ENCODE measurements around the gene KCNQ1.

DNA sequence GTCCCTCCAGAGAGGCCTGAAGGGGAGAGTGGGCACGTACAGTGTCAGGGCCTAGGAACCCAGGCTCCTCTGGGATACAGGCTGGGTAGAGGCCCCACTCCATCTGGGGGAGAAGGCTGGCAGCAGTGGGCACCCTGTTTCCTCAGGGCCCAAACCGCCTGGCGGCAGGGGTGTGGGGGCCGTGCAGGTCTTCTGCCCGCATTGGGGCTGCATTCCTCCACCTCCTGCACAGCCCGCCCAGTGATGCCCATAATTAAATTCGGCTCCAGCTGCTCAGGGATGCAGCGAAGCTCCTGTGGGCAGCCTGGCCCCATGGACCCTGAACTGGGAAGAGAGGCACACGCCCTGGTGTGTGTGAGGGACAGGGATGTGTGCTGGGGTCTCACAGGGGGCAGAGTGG is 219.6 kb downstream of the KCNQ1 start:
- TF ChIP-seq ZNF565 (CRISPR knock-in tag; conservative IDR thresholded peaks at IDR 0.05; ENCODE audit: low read depth) (no peak), ZFP30 (CRISPR knock-in tag; IDR thresholded peaks at IDR 0.05) (no peak), ARNTL (CRISPR knock-in tag; IDR thresholded peaks at IDR 0.05; ENCODE audit: borderline replicate concordance, low read depth) (no peak), TOX (CRISPR knock-in tag; IDR thresholded peaks at IDR 0.05; ENCODE audit: borderline replicate concordance) (no peak), RARB (CRISPR knock-in tag; IDR thresholded peaks at IDR 0.05) (no peak), ISL1 (CRISPR knock-in tag; IDR thresholded peaks at IDR 0.05) (no peak), ZFP3 (CRISPR knock-in tag; IDR thresholded peaks at IDR 0.05) (no peak), ZNF8 (CRISPR knock-in tag; IDR thresholded peaks at IDR 0.05) (no peak), OSR1 (CRISPR knock-in tag; IDR thresholded peaks at IDR 0.05) (no peak)
- TF ChIP-seq, protein P1, sequence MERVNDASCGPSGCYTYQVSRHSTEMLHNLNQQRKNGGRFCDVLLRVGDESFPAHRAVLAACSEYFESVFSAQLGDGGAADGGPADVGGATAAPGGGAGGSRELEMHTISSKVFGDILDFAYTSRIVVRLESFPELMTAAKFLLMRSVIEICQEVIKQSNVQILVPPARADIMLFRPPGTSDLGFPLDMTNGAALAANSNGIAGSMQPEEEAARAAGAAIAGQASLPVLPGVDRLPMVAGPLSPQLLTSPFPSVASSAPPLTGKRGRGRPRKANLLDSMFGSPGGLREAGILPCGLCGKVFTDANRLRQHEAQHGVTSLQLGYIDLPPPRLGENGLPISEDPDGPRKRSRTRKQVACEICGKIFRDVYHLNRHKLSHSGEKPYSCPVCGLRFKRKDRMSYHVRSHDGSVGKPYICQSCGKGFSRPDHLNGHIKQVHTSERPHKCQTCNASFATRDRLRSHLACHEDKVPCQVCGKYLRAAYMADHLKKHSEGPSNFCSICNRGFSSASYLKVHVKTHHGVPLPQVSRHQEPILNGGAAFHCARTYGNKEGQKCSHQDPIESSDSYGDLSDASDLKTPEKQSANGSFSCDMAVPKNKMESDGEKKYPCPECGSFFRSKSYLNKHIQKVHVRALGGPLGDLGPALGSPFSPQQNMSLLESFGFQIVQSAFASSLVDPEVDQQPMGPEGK (CRISPR knock-in tag; IDR thresholded peaks at IDR 0.05; ENCODE audit: borderline replicate concordance) = no peak
- TF ChIP-seq, protein P2, sequence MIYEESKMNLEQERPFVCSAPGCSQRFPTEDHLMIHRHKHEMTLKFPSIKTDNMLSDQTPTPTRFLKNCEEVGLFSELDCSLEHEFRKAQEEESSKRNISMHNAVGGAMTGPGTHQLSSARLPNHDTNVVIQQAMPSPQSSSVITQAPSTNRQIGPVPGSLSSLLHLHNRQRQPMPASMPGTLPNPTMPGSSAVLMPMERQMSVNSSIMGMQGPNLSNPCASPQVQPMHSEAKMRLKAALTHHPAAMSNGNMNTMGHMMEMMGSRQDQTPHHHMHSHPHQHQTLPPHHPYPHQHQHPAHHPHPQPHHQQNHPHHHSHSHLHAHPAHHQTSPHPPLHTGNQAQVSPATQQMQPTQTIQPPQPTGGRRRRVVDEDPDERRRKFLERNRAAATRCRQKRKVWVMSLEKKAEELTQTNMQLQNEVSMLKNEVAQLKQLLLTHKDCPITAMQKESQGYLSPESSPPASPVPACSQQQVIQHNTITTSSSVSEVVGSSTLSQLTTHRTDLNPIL (CRISPR knock-in tag; IDR thresholded peaks at IDR 0.05; ENCODE audit: low read depth) = no peak
- TF ChIP-seq, protein P3, sequence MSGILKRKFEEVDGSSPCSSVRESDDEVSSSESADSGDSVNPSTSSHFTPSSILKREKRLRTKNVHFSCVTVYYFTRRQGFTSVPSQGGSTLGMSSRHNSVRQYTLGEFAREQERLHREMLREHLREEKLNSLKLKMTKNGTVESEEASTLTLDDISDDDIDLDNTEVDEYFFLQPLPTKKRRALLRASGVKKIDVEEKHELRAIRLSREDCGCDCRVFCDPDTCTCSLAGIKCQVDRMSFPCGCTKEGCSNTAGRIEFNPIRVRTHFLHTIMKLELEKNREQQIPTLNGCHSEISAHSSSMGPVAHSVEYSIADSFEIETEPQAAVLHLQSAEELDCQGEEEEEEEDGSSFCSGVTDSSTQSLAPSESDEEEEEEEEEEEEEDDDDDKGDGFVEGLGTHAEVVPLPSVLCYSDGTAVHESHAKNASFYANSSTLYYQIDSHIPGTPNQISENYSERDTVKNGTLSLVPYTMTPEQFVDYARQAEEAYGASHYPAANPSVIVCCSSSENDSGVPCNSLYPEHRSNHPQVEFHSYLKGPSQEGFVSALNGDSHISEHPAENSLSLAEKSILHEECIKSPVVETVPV (CRISPR knock-in tag; IDR thresholded peaks at IDR 0.05) = no peak

All from SK-N-SH treated with all-trans-retinoic acid at 6 μM for 48 hours (cell line).